ENCODE data around the gene GRID2.
A peak's percentile ranks its signal among the peaks of the same experiment; 100 is the strongest.

Gene GRID2

DNA sequence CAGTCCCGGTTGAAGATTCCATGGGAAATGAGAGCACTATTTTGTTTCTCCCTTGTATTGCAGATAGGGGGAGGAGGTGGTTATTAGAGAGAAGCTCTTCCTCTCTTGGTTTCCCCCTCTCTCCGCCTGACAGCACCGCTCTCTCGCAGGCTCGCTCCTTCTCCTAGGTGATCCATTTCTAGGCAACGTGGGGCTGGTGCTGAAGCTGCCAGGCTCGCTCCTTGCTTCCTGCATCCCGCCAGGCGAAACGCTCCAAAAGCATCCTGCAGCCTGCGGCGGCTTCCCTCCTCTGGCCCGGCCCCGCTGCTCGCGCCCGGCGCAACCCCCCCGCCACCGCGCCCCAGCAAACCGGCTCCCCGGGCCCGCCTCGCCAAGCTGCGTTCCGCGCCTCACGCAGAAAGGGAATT is at the start of gene GRID2:
GRID2 (plus strand) TSS at position 346 of the 407 bp plus-strand sequence.
- Histone ChIP-seq H3K79me2 (no peaks in the 10 kb centered on the region), H3K36me3 (ENCODE audit: control insufficient read depth, insufficient read depth, low read length) (no peaks in the 10 kb centered on the region), H3K4me2 (ENCODE audit: low read length) (no peak within 1 kb of the TSS), H3K27me3 (ENCODE audit: control insufficient read depth, insufficient read depth, low read length) (no peaks in the 10 kb centered on the region), H3K9ac (no peak within 1 kb of the TSS), H3K27ac (no peak within 1 kb of the TSS), H3K4me3 (ENCODE audit: low read depth, low read length) (peak within 1 kb of the TSS; percentile 19), H2AFZ (no peak within 1 kb of the TSS), H3K9me3 (ENCODE audit: control insufficient read depth, low read length) (no peaks in the 10 kb centered on the region), H3K4me1 (no peaks in the 10 kb centered on the region)
- no peak for TF ChIP-seq CTCF (IDR thresholded peaks at IDR 0.05)

- no peaks in the 10 kb centered on the region for H3K79me2 ChIP-seq
- H3K9me3 ChIP-seq (ENCODE audit: control insufficient read depth, low read length): no peaks in the 10 kb centered on the region
- H3K4me3 ChIP-seq (ENCODE audit: low read depth, low read length): no peak overlapping the region
- no peaks in the 10 kb centered on the region for H3K36me3 ChIP-seq (ENCODE audit: control insufficient read depth, insufficient read depth, low read length)
- H3K27me3 ChIP-seq (ENCODE audit: control insufficient read depth, insufficient read depth, low read length): no peaks in the 10 kb centered on the region
- TF ChIP-seq CTCF (IDR thresholded peaks at IDR 0.05): no peak
- H3K27ac ChIP-seq: no peak overlapping the region
- H3K9ac ChIP-seq: no peak overlapping the region
- H2AFZ ChIP-seq: no peak overlapping the region
- H3K4me1 ChIP-seq: no peaks in the 10 kb centered on the region
- H3K4me2 ChIP-seq (ENCODE audit: low read length): no peak overlapping the region
These were observed 49.6 kb upstream of the GRID2 start for GRCh38 chr4:92253986-92254671.

DNA sequence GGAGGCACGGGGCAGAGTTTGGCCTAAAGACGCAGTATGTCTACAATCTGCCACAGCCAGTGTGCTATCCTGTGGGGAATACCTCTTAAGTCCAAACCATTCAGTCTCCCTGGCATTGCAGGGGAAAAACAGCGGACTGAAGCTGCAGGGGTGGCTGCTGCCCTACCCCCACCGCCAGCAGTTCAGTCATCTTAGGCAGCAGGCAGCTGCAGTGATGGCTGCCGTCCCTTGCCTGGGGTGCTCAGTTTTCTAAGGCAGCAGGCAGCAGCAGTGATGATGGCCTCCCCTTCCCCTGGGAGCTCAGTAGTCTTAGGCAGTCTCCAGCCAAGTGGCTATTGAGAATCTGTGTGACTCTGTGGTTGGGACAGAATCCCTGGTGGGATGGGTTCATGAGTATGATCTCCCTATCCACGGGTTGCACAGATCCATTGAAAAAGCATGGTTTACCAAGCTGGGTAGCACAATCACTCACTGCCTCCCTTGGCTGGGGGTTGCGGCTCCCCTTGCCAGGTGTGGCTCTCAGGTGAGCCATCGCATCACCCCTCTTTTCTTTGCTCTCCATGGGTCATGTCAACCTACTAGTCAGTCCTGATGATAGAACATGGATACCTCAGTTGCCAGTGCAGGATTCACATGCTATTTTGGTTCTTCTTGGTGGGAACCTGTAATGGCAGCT is 48.9 kb upstream of the GRID2 start:
- Histone ChIP-seq H3K4me1 (no peaks in the 10 kb centered on the region), H3K27ac (no peak overlapping the region), H3K79me2 (no peaks in the 10 kb centered on the region), H2AFZ (no peak overlapping the region), H3K4me3 (ENCODE audit: low read depth, low read length) (no peak overlapping the region), H3K27me3 (ENCODE audit: control insufficient read depth, insufficient read depth, low read length) (no peaks in the 10 kb centered on the region), H3K36me3 (ENCODE audit: control insufficient read depth, insufficient read depth, low read length) (no peaks in the 10 kb centered on the region), H3K9me3 (ENCODE audit: control insufficient read depth, low read length) (no peaks in the 10 kb centered on the region), H3K4me2 (ENCODE audit: low read length) (no peak overlapping the region), H3K9ac (no peak overlapping the region)
- no peak for TF ChIP-seq CTCF (IDR thresholded peaks at IDR 0.05)

- Histone ChIP-seq H3K79me2 (no peaks in the 10 kb centered on the region), H3K9ac (no peak overlapping the region), H3K27me3 (ENCODE audit: control insufficient read depth, insufficient read depth, low read length) (no peaks in the 10 kb centered on the region), H3K4me2 (ENCODE audit: low read length) (no peak overlapping the region), H3K9me3 (ENCODE audit: control insufficient read depth, low read length) (no peaks in the 10 kb centered on the region), H3K36me3 (ENCODE audit: control insufficient read depth, insufficient read depth, low read length) (no peaks in the 10 kb centered on the region), H3K4me1 (no peaks in the 10 kb centered on the region), H2AFZ (no peak overlapping the region), H3K27ac (no peak overlapping the region), H3K4me3 (ENCODE audit: low read depth, low read length) (no peak overlapping the region)
- no peak for TF ChIP-seq CTCF (IDR thresholded peaks at IDR 0.05)
These were observed 47.9 kb upstream of the GRID2 start for GRCh38 chr4:92255920-92256244.
